NCI-H1417 (cell line): ENCODE results near the gene HMGN4.
"Not testable (repeated sequence)": the region's sequence is repeated elsewhere in the genome, so short reads cannot be mapped to it uniquely, and the experiment has no call there.

Experiments used
- DNase-seq, 3 experiments: peaks; one replicate each; lab custom pipeline; 2025; lab: John Stamatoyannopoulos, UW

Gene HMGN4

DNA sequence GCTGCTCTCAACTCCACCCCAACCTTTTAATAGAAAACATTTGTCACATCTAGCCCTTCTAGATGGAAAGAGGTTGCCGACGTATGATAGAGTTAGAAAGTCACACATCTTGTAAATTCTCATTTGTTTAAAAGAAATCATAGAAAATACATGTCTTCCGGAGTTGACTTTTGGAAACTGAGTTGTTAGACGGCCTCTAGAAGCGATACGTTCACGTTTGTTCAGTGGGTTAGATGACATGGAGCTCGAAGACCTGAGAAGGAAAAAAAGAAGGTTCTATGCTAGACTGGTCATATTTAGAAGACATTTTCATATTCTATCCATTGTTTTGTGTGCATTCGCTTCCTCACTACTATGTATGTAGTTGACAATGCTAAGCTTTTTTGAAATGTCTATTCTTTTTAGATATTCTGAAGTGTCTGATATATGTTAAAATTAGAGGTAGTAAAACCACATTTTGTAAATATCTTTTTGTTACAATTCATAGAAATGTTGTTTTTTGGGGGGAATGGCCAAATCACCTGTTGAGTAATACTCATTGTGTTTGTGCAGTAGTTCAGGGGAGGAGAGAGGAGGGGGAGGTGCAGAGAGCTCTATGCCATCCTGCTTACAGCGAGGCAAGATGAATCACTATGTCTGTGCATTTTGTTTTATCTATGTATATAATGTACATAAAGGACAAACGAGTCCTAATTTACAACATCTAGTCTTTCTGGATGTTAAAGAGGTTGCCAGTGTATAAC, 15.5 kb upstream of the HMGN4 start:
- DNase-seq, result peak in 1 of 3 experiments; percentile 20

DNA sequence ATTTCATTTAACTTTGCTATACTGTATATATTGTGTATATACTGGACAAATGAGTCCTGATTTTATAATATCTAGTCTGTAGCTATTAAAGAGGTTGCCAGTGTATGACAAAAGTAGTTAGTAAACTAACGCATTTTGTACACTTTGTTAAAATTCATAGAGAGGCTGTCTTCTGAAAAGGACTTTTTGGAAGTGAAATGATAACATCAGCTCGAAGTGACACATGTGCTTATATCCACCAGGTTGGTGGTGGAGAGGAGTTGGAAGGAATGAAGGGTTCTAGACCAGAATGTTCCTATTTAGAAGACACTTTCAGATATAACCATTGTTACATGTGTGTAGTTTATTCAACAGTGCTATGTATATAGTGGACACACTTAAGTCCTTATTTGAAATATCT, 13.9 kb upstream of the HMGN4 start:
- not testable (repeated sequence) for DNase-seq

DNA sequence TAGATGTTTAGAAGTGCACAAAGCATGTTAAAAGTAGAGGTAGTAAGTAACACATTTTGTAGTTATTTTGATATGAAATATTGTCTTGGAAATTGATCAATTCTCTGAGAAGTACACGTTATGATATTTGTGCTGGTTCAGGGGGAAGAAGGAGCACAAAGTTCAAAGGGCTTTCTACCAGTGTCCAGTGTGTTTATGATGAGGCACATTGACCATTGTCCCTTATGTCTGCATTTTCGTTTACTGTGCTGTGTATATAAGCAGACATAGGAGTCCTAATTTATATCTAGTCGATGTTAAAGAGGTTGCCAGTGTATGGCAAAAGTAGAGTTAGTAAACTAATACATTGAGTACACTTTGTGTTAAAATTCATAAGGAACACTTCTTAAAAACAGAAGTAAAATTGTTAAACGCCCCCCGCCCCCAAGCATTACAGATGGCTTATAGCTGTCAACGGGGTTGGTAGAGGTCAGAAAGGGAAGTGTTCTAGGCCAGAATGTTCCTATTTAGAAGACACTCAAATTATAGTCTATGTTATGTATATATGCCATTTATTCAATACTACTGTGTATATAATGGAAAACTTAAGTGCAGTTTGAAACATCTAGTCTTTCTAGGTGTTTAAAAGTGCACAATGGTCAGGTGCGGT, 13.3 kb upstream of the HMGN4 start:
- DNase-seq, result no peak

DNA sequence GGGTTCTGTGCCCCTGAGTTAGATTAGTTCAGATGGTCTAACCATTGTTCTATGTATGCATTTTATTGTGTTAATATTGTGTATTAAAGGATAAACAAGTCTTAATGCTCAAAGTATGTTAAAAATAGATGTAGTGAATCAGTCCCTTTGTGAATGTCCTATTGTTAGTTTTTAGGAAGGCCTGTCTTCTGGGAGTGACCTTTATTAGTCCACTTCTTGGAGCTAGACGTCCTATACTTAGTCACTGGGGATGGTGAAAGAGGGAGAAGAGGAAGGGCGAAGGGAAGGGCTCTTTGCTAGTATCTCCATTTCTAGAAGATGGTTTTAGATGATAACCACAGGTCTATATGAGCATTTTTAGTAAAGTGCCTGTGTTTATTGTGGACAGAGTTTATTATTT, 12.3 kb upstream of the HMGN4 start:
- DNase-seq, result no peak

DNA sequence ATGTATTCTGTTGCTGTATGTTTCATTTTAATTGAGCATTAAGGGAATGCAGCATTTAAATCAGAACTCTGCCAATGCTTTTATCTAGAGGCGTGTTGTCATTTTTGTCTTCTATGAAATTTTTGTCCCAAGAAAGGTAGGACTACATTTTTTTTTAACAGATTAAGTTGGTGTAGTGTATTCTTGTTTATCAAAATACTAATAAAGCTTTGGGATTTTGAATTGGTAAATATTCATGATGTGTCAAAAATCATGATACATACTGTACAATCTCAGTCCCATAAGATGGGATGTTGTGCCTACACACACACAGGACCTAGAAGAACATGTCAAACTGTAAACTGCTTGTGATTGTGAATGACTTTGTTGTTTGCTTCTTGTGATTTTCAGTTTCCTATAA, 11.2 kb upstream of the HMGN4 start:
- DNase-seq, result no peak

DNA sequence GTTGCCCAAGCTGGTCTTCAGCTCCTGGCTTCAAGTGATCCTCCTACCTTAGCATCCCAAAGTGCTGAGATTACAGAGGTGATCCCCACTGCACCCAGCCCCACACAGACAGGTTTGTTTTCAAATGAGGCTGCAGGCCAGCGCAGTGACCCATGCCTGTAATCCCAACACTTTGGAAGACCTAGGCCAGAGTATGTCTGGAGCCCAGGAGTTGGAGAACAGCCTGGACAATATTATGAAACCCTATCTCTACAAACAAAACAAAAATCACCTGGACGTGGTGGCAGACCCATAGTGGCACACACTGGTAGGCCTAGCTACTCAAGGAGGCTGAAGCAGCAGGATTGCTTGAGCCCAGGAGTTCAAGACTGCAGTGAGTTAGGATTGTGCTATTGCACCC, 8.0 kb upstream of the HMGN4 start:
- DNase-seq, result no peak

GRCh38 chr6:26531897-26532296, 6.3 kb upstream of the HMGN4 start:
- no peak for DNase-seq

- DNase-seq, result peak; percentile 91 to 98 (median 97)
Observed at GRCh38 chr6:26532699-26533531, 5.3 kb upstream of the HMGN4 start.

GRCh38 chr6:26533532-26533931, 4.6 kb upstream of the HMGN4 start:
- no peak for DNase-seq

- no peak for DNase-seq
Observed at GRCh38 chr6:26534681-26535465, 3.3 kb upstream of the HMGN4 start.

GRCh38 chr6:26536571-26537159, 1.5 kb upstream of the HMGN4 start:
- peak; percentile 25 to 83 (median 68) for DNase-seq

DNA sequence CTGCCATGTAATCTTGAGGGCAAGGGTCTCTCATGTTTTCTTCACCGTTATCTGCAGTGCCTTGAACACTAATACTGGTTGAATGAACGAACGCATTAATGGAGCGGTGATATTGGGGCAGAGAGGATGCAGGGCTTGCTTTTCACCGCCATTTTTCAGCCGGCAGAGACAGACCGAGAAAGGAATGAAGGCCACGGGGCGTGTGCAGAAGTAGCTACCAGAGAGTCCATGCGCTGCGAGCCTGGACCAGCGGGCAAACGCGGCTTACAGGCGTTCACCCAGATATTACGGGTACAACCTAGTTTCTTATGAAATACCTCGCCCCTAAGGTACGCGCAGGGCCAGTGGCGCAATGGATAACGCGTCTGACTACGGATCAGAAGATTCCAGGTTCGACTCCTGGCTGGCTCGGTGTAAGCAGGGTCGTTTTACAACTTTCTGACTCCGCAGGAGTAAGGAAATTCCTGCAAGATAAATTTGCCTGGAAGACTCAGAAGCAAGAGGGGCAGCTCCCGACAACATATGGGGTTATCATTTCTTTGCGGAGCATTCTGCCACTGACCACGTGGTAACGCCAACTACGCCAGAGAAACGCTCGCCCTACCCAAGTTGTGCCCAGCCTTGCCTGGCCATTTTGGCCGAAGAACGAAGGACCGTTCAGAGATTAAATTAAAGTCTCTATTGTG, 863 bp upstream of the HMGN4 start:
- DNase-seq, result peak; percentile 90 to 98 (median 93)

DNA sequence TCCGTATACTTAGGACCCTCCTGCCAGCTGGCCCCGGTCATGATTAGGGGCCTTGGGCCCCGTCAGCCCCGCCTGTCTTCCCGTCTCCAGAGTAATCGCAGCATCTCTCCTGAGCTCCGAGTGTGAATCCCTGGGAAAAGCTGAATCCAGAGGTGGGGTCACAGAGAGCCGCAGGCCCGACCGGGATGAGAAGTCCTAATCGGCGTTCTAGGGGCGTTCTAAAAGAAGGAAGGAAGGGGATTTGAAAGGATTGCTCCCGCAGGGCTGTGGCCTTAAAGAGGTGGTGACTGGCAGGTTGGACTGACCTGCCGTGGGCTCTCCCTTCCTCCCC, 371 bp downstream of the HMGN4 start:
- peak in 1 of 3 experiments; percentile 79 for DNase-seq

DNA sequence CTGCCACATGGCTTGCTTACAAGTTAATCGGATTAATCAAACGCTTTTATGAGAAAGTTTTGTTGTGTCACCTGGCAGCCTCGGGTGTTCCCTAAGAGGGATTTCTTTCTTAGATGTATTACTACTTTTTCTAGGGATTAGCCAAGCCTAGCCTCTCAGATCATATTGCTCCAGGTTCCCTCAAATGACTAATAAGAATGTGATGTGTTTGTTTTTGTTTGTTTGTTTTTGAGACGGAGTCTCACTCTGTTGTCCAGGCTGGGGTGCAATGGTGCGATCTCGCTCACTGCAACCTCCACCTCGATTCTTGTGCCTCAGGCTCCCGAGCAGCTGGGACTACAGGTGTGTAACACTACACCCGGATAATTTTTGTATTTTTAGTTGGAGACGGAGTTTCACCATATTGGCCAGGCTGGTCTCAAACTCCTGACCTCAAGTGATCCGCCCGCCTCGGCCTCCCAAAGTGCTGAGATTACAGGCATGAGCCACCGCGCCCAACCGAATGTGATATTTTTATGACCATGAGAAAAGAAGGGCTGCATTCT, 977 bp downstream of the HMGN4 start:
- DNase-seq, result no peak

DNA sequence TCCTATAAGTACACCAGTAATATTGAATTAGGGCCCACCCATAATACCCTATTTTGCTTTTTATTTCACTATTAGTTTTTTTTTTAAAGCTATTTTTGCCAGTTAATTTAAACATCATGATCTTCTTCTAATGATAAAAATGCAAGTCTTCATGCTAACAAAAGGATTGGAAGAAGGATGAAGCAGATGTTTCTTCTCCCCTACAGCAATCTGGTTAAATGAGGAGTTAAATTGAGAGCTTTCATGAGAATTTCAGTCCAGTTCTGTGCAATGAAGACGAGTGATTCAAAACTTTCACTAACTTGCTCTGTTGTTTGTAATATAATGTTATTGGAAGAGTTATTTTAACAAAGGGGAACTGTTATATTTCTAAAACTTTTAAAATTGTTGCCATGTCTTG, 3.4 kb downstream of the HMGN4 start:
- no peak for DNase-seq

GRCh38 chr6:26543953-26544352, 5.8 kb downstream of the HMGN4 start:
- no peak for DNase-seq

- DNase-seq, result peak in 1 of 3 experiments; percentile 40
Observed at GRCh38 chr6:26544473-26544872, 6.3 kb downstream of the HMGN4 start.

DNA sequence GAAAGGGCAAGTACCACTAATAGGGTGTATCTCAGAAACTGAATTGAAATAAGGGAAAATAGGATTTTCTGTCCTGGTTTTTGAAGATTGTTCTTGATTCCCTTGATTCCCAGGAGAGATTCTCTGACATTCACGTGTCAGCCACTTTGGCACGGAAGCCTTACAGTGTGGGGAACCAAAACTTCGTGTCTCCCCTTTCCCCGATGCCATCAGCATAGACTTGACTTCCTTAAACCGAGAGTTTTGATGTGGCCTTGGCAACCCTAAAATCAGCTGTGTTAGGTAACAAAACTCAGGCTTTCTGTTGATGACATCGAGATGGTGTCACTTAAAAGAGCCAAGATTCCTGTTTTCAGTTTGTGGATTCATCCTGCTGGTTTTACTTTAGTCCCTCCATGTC, 7.5 kb downstream of the HMGN4 start:
- DNase-seq, result no peak

DNA sequence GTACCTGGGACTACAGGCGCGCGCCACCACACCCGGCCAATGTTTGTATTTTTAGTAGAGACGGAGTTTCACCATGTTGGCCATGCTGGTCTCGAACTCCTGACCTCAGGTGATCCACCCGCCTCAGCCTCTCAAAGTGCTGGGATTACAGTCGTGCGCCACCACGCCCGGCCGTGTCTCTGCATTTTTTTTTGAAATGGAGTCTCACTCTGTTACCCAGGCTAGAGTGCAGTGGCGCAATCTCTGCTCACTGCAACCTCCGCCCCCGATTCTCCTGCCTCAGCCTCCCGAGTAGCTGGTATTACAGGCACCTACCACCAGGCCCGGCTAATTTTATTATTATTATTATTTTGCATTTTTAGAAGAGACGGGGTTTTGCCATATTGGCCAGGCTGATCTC, 9.2 kb downstream of the HMGN4 start:
- not testable (repeated sequence) for DNase-seq

DNA sequence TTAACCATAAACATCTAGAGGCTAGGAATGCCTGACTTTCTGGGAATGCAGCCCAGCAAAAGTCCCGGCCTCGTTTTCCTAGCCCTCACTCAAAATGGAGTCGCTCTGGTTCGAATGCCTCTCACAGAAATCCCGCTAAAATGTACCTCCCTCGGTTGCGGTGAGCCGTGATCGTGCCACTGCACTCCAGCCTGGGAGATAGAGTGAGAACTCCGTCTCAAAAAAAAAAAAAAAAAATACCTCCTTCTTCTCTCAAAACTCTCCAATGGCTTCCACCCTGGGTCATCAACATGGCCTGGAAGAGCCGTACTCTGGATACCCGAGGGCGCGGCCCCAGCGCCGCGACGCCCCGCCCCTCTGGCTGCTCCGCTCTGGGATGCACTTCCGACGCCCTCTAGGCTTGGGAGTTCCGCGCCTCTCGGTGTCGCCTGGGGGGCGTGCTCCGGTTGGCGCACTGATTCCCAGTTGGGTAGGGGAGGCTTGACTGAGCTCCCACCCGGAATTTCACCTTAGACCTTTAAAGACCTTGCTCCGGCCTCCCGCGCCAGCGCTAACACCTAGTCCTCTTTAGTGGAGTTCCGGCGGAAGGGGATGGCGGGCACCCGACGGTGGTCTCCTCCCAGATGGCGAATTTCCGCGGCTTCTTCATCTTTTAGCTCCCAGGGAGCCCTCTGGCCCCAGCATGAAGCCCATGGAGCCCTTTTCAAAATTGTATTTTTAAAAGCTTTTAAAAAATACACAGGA, 12.3 kb downstream of the HMGN4 start:
- DNase-seq, result peak; percentile 49 to 77 (median 54)
